Bronchial epithelial cell (primary cell): ENCODE results near the gene CEBPZ. TPM values are rescaled to one million over a fixed set of nuclear protein-coding genes. Genes with fewer than 3 reads are reported as not detected.
A peak's percentile ranks its signal among the peaks of the same experiment; 100 is the strongest.

Experiments
- DNase-seq: peaks from one replicate; pipeline ENCODE4 v3.0.0-alpha.2; 2010; ENCODE audit warnings: low read depth
- FAIRE-seq: peaks from 2 replicates; lab custom pipeline; 2011; peaks lifted over from hg19 to GRCh38; lab: Jason Lieb, UNC
- H3K27me3 ChIP-seq: 2 replicates; pipeline ENCODE4 v1.5.1; 2011; ENCODE audit warnings: low read length; ENCODE audit not compliant: control insufficient read depth, insufficient read depth
- H3K36me3 ChIP-seq: 2 replicates; pipeline ENCODE4 v1.5.1; 2011; ENCODE audit warnings: low read length; ENCODE audit not compliant: control insufficient read depth, insufficient read depth
- H3K4me3 ChIP-seq: 2 replicates; pipeline ENCODE4 v1.5.1; 2011; ENCODE audit warnings: mild to moderate bottlenecking, low read depth, low read length, control low read depth
- CTCF ChIP-seq: IDR thresholded peaks from 2 replicates; pipeline ENCODE4 v1.5.1; 2011; ENCODE audit warnings: mild to moderate bottlenecking, moderate library complexity, low read length, control low read depth, inconsistent platforms; ENCODE audit not compliant: insufficient read depth, severe bottlenecking
- total RNA-seq: library from RNA; depleted of rRNA; stranded (reverse); fragments of >200 nt; gene quantifications from 2 replicates; pipeline ENCODE4 v1.2.1, GENCODE V29; 2014

Gene CEBPZ
- total RNA-seq, 1 donor from 2014 or later = 62.9 TPM

- DNase-seq (peak; percentile 67), FAIRE-seq (no peak)
- H3K36me3 ChIP-seq = no peaks in the 10 kb centered on the region
- H3K4me3 ChIP-seq = peak within 1 kb of the TSS; percentile 81
- H3K27me3 ChIP-seq = no peaks in the 10 kb centered on the region
- no peak for TF ChIP-seq CTCF
These were observed 74.3 kb downstream of the CEBPZ start, which contains the start of gene EIF2AK2 for GRCh38 chr2:37156857-37157714. TSS of gene EIF2AK2 (minus strand) at chr2:37156980. CDS start at chr2:37147806, 9,174 bp downstream.

DNA sequence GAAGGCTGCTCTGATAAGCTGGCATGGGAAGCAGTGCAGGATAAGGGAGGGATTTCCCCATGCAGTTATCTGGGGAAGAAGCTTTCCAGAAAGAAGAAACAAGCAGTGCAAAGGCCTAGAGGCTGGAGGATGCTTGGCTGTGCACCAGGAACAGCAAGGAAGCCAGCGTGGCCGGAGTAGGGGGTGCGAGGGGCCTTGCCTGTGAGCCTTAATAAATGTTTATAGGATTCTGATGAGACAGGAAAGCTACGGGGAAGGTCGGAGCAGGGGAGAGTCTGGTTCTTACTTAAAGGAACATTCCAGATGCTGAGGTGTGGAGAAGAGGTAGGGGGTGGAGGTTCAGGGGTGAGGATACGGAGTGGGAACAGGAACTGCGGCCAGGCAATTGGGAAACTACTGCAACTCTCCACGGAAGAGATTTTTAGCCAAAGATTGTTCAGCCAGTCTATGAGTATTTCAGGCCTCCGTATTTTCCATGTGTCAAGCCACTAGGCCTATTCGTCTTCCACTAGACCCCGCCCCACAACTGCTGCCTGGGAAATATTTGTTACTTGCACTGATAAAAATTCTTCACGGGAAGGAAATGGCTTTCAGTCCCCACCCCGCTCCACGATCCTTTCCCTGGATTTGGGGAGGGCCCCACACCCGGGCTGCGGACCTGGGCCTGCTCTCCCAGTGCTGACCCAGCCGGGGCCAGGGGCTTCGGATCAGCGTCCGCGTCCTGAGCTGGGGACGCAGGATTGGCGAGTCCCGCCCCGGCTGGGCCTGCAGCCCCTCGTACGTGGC, 75.1 kb downstream of the CEBPZ start:
- no peak for TF ChIP-seq CTCF
- Histone ChIP-seq H3K36me3 (no peaks in the 10 kb centered on the region), H3K27me3 (no peaks in the 10 kb centered on the region), H3K4me3 (peak overlapping the region; percentile 81)
- FAIRE-seq (no peak), DNase-seq (peak; percentile 26)

DNA sequence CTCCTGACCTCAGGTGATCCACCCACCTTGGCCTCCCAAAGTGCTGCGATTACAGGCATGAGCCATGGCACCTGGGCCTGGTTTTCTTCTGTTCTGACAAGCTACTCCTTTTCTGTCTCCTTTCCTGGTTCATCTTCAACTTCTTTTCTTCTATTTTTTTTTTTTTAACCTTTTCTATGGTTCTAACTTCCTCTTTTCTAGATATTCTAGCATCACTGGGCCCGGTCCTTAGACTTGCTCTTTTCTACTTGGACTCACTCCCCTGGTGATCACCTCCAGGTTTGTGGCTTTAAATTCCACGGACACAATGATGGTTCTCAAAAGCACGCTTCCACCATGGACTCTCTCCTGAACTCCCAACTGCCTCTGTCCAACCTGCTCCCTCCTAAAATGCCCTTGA, 76.6 kb downstream of the CEBPZ start:
- no peak overlapping the region for H3K4me3 ChIP-seq
- TF ChIP-seq CTCF = no peak
- H3K36me3 ChIP-seq = no peaks in the 10 kb centered on the region
- FAIRE-seq (no peak), DNase-seq (no peak)
- H3K27me3 ChIP-seq = no peaks in the 10 kb centered on the region

GRCh38 chr2:37153224-37153623, 78.2 kb downstream of the CEBPZ start:
- no peak for FAIRE-seq
- Histone ChIP-seq H3K36me3 (peaks cover 2% of the 10 kb centered on the region), H3K4me3 (no peak overlapping the region), H3K27me3 (no peaks in the 10 kb centered on the region)
- no peak for DNase-seq
- no peak for TF ChIP-seq CTCF

Other genes with a start within 250 kb of the CEBPZ start
- gene HEATR5B, start 147.2 kb downstream of the CEBPZ start, total RNA-seq = 20.4 and 23.4 TPM in 2 replicates
- 3.7 and 3.8 TPM in 2 replicates for gene GPATCH11, start 147.1 kb downstream of the CEBPZ start, total RNA-seq
- gene EIF2AK2, start 74.6 kb downstream of the CEBPZ start, total RNA-seq = 10.5 and 11.1 TPM in 2 replicates
- not detected in 2 replicates for gene SULT6B1, start 42.9 kb downstream of the CEBPZ start, total RNA-seq
- gene CEBPZOS, start 35.1 kb downstream of the CEBPZ start, total RNA-seq = 7.6 and 16.3 TPM in 2 replicates
- 15.5 and 17.9 TPM in 2 replicates for gene NDUFAF7, start 62 bp upstream of the CEBPZ start, total RNA-seq
- 19.5 and 22.5 TPM in 2 replicates for gene PRKD3, start 93.2 kb upstream of the CEBPZ start, total RNA-seq
- 6.1 and 7.6 TPM in 2 replicates for gene QPCT, start 113.0 kb upstream of the CEBPZ start, total RNA-seq